ENCODE measurements around the gene DIAPH2.

DNA sequence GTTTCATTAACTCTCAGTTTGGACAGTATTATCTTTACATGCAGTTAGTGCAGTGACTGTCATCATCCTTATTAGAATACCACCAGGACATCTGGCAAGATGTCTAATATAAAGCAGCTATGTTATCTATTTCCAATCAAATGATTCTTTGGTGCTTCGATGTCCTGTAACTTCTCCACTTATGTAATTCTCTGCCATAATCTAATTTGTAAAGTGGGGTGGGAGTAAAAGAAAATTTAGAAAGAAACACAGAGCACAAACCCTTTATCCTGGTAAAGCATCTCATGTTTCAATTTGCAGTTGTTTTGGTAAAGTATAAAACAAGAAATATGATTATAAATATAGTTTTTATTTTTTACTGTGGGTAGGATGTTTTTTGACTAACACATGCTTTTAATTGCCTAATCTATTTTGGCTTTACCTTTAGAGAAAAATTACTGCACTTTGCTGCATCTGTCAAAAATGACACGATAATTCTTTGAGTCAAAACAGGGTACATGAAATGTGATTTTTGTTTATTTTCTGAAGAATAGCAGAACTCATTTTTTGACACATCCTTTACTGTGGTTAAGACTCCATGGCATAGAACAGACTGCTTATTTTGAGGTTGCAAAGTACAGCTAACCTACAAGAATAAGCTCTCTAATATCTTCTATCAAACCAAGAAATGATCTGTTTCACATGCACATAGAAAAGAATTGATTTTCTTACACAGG lies 581.9 kb downstream of the DIAPH2 start:
- TF ChIP-seq ZNF121 (tag by site-specific recombination; IDR thresholded peaks at IDR 0.05): no peak
- TF ChIP-seq ZNF292 (tag by site-specific recombination; IDR thresholded peaks at IDR 0.05; ENCODE audit: borderline replicate concordance, low read depth): no peak
- no peak for TF ChIP-seq ZNF433 (tag by site-specific recombination; IDR thresholded peaks at IDR 0.05; ENCODE audit: low read depth)
- TF ChIP-seq, protein P1, sequence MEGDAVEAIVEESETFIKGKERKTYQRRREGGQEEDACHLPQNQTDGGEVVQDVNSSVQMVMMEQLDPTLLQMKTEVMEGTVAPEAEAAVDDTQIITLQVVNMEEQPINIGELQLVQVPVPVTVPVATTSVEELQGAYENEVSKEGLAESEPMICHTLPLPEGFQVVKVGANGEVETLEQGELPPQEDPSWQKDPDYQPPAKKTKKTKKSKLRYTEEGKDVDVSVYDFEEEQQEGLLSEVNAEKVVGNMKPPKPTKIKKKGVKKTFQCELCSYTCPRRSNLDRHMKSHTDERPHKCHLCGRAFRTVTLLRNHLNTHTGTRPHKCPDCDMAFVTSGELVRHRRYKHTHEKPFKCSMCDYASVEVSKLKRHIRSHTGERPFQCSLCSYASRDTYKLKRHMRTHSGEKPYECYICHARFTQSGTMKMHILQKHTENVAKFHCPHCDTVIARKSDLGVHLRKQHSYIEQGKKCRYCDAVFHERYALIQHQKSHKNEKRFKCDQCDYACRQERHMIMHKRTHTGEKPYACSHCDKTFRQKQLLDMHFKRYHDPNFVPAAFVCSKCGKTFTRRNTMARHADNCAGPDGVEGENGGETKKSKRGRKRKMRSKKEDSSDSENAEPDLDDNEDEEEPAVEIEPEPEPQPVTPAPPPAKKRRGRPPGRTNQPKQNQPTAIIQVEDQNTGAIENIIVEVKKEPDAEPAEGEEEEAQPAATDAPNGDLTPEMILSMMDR (tag by site-specific recombination; IDR thresholded peaks at IDR 0.05): no peak

Measured in HEK293 (cell line).